Colonic mucosa (tissue), 4 donors: ENCODE data around the gene USH1C. TPM values are rescaled to one million over a fixed set of nuclear protein-coding genes. Genes with fewer than 3 reads are reported as not detected.

Experiments
- DNase-seq: peaks from one replicate; pipeline ENCODE4 v3.0.0-alpha.2; 2020
- H3K27ac ChIP-seq: fragments of 200-600 bp; one replicate; pipeline ENCODE4 v1.8.0; 2021
- H3K27me3 ChIP-seq: fragments of 200-600 bp; one replicate; pipeline ENCODE4 v1.8.0; 2021
- H3K36me3 ChIP-seq: fragments of 200-600 bp; one replicate; pipeline ENCODE4 v1.8.0; 2021
- H3K4me1 ChIP-seq: fragments of 200-600 bp; one replicate; pipeline ENCODE4 v1.8.0; 2021; ENCODE audit warnings: mild to moderate bottlenecking
- H3K4me3 ChIP-seq: fragments of 200-600 bp; one replicate; pipeline ENCODE4 v1.8.0; 2021
- H3K9ac ChIP-seq, 2 donors: one replicate each; pipeline ENCODE4 v1.7.0; 2013; ENCODE audit warnings: control low read depth in 2 of 2, low read depth in 2 of 2, low read length in 2 of 2
- H3K9me3 ChIP-seq: fragments of 200-600 bp; one replicate; pipeline ENCODE4 v1.8.0; 2021
- intact Hi-C: fragments of 100-400 bp; cut with DNase I; formaldehyde crosslinking; loops from one replicate; pipeline ENCODE4 v1.14.1; 2022
- total RNA-seq, 2 donors: library from RNA; stranded (reverse); fragmentation: NEBNext Ultra II Directional in 1 of 2; extraction: Animal tissue kit (Norgen Biotek cat#: 25700) in 1 of 2; gene quantifications; one replicate each; pipeline ENCODE4 v1.2.1, GENCODE V29; 2021
- TF ChIP-seq, protein P1 (sequence below): fragments of 200-600 bp; IDR thresholded peaks from one replicate; pipeline ENCODE4 v1.8.0; 2022; ENCODE audit warnings: antibody characterized with exemption, mild to moderate bottlenecking
- donor health status: healthy.
- donor health status: DM: no; HTN: no; CAD: no.
- donor health status: DM: no; HTN: no; CAD: no.

Gene USH1C
- total RNA-seq, 2 donors from 2014 or later: 143 to 161 TPM

DNA sequence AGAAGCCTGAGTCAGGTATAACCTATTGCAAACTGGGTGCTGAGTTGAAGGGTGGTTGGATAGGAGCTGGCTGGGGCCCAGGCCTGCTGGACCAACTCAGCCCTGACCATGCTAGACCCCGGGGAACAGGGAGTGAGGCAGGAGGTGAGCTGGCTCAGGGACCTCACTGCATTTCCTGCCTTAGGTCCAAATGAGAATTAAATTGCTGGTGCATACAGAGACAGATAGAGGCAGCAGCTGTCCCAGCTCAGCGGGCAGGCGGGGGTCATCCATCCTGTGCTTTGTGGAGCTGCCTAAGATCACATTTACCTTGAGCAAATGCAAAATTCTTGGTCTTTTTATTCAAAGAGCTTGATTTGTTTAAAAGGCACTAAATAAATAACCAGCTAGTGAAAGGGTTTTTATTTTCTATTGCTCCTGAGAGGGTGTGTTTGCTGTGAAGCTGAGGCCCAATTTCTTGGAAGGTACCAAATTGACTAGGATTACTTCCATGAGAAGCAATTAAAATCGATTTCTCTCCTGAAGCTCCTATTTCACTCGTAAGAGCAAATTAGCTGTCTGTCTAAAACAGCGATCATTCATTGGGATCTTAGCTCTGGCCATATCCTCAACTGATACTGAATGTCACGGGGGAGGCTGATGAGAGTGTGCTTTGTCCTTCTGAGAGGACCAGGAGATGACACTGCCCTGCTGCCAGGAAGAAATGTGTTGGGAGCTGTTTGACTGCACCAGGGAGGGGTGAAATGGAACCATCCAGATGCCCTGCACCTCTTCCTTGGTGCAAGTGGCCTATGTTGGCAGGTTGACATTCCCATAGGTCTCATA lies 24.9 kb downstream of the USH1C start:
- intact Hi-C loops: no loop called here
- H3K4me3 ChIP-seq: no peak overlapping the region
- H3K9ac ChIP-seq: no peak overlapping the region
- H3K36me3 ChIP-seq: no peaks in the 10 kb centered on the region
- TF ChIP-seq, protein P1, sequence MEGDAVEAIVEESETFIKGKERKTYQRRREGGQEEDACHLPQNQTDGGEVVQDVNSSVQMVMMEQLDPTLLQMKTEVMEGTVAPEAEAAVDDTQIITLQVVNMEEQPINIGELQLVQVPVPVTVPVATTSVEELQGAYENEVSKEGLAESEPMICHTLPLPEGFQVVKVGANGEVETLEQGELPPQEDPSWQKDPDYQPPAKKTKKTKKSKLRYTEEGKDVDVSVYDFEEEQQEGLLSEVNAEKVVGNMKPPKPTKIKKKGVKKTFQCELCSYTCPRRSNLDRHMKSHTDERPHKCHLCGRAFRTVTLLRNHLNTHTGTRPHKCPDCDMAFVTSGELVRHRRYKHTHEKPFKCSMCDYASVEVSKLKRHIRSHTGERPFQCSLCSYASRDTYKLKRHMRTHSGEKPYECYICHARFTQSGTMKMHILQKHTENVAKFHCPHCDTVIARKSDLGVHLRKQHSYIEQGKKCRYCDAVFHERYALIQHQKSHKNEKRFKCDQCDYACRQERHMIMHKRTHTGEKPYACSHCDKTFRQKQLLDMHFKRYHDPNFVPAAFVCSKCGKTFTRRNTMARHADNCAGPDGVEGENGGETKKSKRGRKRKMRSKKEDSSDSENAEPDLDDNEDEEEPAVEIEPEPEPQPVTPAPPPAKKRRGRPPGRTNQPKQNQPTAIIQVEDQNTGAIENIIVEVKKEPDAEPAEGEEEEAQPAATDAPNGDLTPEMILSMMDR: no peak
- H3K27me3 ChIP-seq: no peaks in the 10 kb centered on the region
- no peaks in the 10 kb centered on the region for H3K4me1 ChIP-seq
- no peak for DNase-seq
- H3K27ac ChIP-seq: no peak overlapping the region
- no peaks in the 10 kb centered on the region for H3K9me3 ChIP-seq

DNA sequence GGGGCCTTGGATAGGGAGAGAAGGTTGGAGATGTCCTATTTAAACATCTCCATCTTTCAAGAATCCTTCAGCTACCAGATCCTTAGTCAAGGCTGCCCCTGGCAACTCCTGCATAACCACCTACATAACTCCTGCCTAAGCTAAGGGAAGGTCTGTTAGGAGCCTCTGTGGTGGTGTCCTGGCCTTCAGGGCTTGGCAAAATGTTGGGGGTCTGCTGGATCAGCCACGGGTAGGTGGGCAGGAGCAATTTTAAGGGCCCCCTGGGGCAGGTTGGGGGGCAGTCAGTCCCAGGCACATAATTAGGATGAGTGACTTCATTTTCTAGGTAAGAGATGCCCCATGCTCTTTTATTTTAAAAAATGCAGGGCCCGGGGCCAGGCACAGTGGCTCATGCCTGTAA lies 25.9 kb downstream of the USH1C start:
- TF ChIP-seq, protein P1: no peak

DNA sequence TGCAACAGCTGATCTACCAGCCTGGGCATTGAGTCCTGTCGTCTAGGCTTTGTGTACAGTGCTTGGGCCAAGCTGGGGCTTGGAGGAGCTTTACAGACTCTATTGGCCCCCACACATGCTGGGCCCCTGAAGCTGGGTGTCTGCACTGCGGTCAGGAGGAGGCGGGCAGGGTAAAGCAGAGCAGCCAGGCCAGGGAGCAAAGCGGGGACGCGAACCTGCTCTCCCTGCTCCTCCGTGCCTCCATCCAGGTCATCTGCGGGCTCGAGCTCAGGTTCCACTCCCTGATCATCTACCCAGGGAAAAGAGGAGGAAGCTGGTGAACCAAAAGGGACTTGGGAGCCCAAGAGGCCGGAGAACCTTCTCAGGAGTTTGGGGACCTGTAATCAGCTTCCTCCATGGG lies 27.0 kb downstream of the USH1C start:
- H3K4me1 ChIP-seq: no peaks in the 10 kb centered on the region
- no peaks in the 10 kb centered on the region for H3K36me3 ChIP-seq
- TF ChIP-seq, protein P1: no peak
- no peaks in the 10 kb centered on the region for H3K27me3 ChIP-seq
- no peak for DNase-seq
- H3K4me3 ChIP-seq: no peak overlapping the region
- H3K9me3 ChIP-seq: no peaks in the 10 kb centered on the region
- intact Hi-C loops: no loop called here
- H3K9ac ChIP-seq: no peak overlapping the region
- H3K27ac ChIP-seq: no peak overlapping the region

More for the DNA sequence above, 25.9 kb downstream of the USH1C start:
- Histone ChIP-seq H3K9ac (no peak overlapping the region), H3K9me3 (no peaks in the 10 kb centered on the region), H3K27me3 (no peaks in the 10 kb centered on the region), H3K36me3 (no peaks in the 10 kb centered on the region), H3K4me3 (no peak overlapping the region), H3K27ac (no peak overlapping the region), H3K4me1 (no peaks in the 10 kb centered on the region)
- intact Hi-C loops: no loop called here
- no peak for DNase-seq

DNA sequence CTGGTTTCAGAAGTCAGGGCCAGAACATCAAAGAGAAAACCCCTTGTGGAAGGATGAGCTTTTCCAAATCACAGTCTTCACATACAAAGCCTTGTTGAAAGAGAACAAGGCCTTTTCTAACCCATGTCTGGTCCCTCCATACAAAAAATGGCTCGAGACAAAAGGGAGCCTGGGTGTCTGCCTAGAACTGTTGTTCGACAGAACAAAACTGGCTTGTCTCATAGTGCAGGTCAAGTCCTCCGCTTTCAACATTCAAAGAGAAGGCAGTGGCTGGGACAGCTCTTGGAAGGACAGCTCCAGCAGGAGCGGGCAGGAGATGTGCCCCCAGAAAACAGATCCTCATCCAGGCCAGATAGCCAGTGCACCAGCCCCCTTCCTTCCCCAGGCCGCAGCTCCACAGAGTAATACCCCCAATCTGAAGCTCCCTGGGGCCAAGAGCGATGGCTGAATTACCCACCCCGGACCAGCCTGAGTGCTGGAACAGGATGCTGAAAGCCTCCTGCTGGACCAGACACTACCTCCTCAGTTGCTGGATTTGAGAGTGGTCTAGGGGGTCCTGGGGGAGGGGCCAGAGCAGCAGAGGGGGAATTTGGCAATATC lies 27.6 kb downstream of the USH1C start:
- TF ChIP-seq, protein P1: no peak
- Histone ChIP-seq H3K4me3 (no peak overlapping the region), H3K27me3 (no peaks in the 10 kb centered on the region), H3K4me1 (no peaks in the 10 kb centered on the region), H3K27ac (no peak overlapping the region), H3K36me3 (no peaks in the 10 kb centered on the region), H3K9me3 (no peaks in the 10 kb centered on the region), H3K9ac (no peak overlapping the region)
- intact Hi-C loops: no loop called here
- no peak for DNase-seq

DNA sequence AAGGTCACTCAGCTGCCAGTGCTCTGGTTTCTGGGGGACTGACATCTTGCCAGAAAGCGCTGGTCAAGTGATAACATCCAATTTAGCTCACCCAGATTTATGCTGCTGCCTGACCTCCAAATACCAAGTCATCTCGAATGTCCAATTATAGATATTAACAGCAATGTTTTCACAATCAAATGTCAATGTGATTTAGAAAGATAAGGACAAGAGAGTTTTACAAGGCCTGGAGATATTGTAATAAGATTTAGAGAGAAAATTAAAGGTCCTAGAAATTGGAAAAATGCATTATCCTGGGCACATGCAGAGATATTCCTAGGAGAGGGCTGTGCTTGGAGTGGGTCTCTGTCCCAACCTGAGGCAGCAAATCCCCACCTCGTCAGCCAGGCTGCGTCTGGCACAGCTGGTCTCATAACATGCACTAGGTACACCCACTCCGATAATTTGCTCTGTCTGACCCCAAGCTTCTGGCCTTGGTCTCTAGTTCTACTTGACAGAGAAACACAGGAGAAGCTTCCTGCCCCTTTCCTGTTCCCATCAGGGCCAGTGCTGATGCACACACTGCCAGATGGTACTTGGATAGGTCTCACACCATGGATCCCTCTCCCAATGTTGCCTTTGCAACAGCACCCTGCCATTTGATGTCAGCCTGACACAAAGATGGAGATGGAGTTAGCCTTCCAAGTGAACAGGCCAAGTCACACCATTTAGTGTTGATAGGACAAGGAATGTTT lies 28.6 kb downstream of the USH1C start:
- H3K27ac ChIP-seq: no peak overlapping the region
- H3K4me1 ChIP-seq: no peaks in the 10 kb centered on the region
- H3K9me3 ChIP-seq: no peaks in the 10 kb centered on the region
- no peaks in the 10 kb centered on the region for H3K36me3 ChIP-seq
- TF ChIP-seq, protein P1: no peak
- H3K9ac ChIP-seq: no peak overlapping the region
- H3K27me3 ChIP-seq: no peaks in the 10 kb centered on the region
- no peak for DNase-seq
- H3K4me3 ChIP-seq: no peak overlapping the region
- intact Hi-C loops: no loop called here
